ENCODE measurements around the gene BNIP5. TPM values are rescaled to one million over a fixed set of nuclear protein-coding genes. Genes with fewer than 3 reads are reported as not detected.

BNIP5 gene
- total RNA-seq, 2 donors from 2014 or later = not detected

GRCh38 chr6:36283608-36284007, 53.1 kb downstream of the BNIP5 start:
- H3K9me3 ChIP-seq = no peaks in the 10 kb centered on the region
- ATAC-seq (ENCODE audit: insufficient number of reproducible peaks, low FRiP score, low read depth) = no peak
- no peak overlapping the region for H3K27ac ChIP-seq
- H3K4me1 ChIP-seq (ENCODE audit: control insufficient read depth in 1 of 2, low read depth in 2 of 2) = peaks cover 0 to 14% of the 10 kb centered on the region in 2 donors
- no peak for DNase-seq (ENCODE audit: low spot score)
- no peaks in the 10 kb centered on the region for H3K27me3 ChIP-seq (replicated peaks; ENCODE audit: insufficient read depth)
- no peak overlapping the region for H3K4me3 ChIP-seq
- no peak for TF ChIP-seq CTCF (IDR thresholded peaks at IDR 0.05)
- H3K36me3 ChIP-seq = no peaks in the 10 kb centered on the region

GRCh38 chr6:36280983-36281382, 55.7 kb downstream of the BNIP5 start:
- Histone ChIP-seq H3K27me3 (replicated peaks; ENCODE audit: insufficient read depth) (no peaks in the 10 kb centered on the region), H3K9me3 (no peaks in the 10 kb centered on the region), H3K36me3 (no peaks in the 10 kb centered on the region), H3K4me1 (ENCODE audit: control insufficient read depth in 1 of 2, low read depth in 2 of 2) (peaks cover 0 to 6% of the 10 kb centered on the region in 2 donors), H3K27ac (no peak overlapping the region), H3K4me3 (no peak overlapping the region)
- DNase-seq (ENCODE audit: low spot score) = no peak
- TF ChIP-seq CTCF (IDR thresholded peaks at IDR 0.05) = no peak
- no peak for ATAC-seq (ENCODE audit: insufficient number of reproducible peaks, low FRiP score, low read depth)

GRCh38 chr6:36280467-36280866, 56.2 kb downstream of the BNIP5 start:
- Histone ChIP-seq H3K27me3 (replicated peaks; ENCODE audit: insufficient read depth) (no peaks in the 10 kb centered on the region), H3K9me3 (no peaks in the 10 kb centered on the region), H3K4me1 (ENCODE audit: control insufficient read depth in 1 of 2, low read depth in 2 of 2) (peaks cover 0 to 6% of the 10 kb centered on the region in 2 donors), H3K4me3 (no peak overlapping the region), H3K36me3 (no peaks in the 10 kb centered on the region), H3K27ac (no peak overlapping the region)
- TF ChIP-seq CTCF (IDR thresholded peaks at IDR 0.05) = no peak
- ATAC-seq (ENCODE audit: insufficient number of reproducible peaks, low FRiP score, low read depth) (no peak), DNase-seq (ENCODE audit: low spot score) (no peak)

- Histone ChIP-seq H3K9me3 (no peaks in the 10 kb centered on the region), H3K4me1 (ENCODE audit: control insufficient read depth in 1 of 2, low read depth in 2 of 2) (peaks cover 0 to 6% of the 10 kb centered on the region in 2 donors), H3K4me3 (no peak overlapping the region), H3K36me3 (no peaks in the 10 kb centered on the region), H3K27me3 (replicated peaks; ENCODE audit: insufficient read depth) (no peaks in the 10 kb centered on the region), H3K27ac (no peak overlapping the region)
- TF ChIP-seq CTCF (IDR thresholded peaks at IDR 0.05) = no peak
- DNase-seq (ENCODE audit: low spot score) (no peak), ATAC-seq (ENCODE audit: insufficient number of reproducible peaks, low FRiP score, low read depth) (no peak)
Measured at GRCh38 chr6:36277946-36278470, 58.7 kb downstream of the BNIP5 start.

GRCh38 chr6:36276581-36277536, 59.8 kb downstream of the BNIP5 start:
- Histone ChIP-seq H3K9me3 (no peaks in the 10 kb centered on the region), H3K27me3 (replicated peaks; ENCODE audit: insufficient read depth) (no peaks in the 10 kb centered on the region), H3K27ac (no peak overlapping the region), H3K4me1 (ENCODE audit: control insufficient read depth in 1 of 2, low read depth in 2 of 2) (peaks cover 0 to 6% of the 10 kb centered on the region in 2 donors), H3K4me3 (no peak overlapping the region), H3K36me3 (no peaks in the 10 kb centered on the region)
- DNase-seq (ENCODE audit: low spot score) (no peak), ATAC-seq (ENCODE audit: insufficient number of reproducible peaks, low FRiP score, low read depth) (no peak)
- no peak for TF ChIP-seq CTCF (IDR thresholded peaks at IDR 0.05)

Measured in thoracic aorta (tissue), 2 donors.